Panc1 (cell line): ENCODE results near the gene PPP1CA. TPM values are rescaled to one million over a fixed set of nuclear protein-coding genes. Genes with fewer than 3 reads are reported as not detected.

Experiments
- ATAC-seq: fragments of 200-7000 bp; cut with Tn5 transposase; 2 replicates; pipeline ENCODE4 v1.9.1; 2020; ENCODE audit warnings: mild to moderate bottlenecking, moderate library complexity
- BruUV-seq: library from RNA; stranded (reverse); fragments of 400-500 nt; replicated peaks from 2 replicates; lab custom pipeline; 2021; lab: Mats Ljungman, UMichigan
- CTCF ChIA-PET: fragments of 300-600 bp; sonication (Branson Sonifier 250); formaldehyde crosslinking; loops from one replicate; lab custom pipeline; 2022; ENCODE audit warnings: antibody characterized with exemption; lab: Charles Lee
- POLR2A ChIA-PET: fragments of 300-600 bp; sonication (Branson Sonifier 250); formaldehyde crosslinking; loops from one replicate; lab custom pipeline; 2022; ENCODE audit warnings: antibody characterized with exemption; lab: Charles Lee
- DNase-seq: peaks from one replicate; pipeline ENCODE4 v3.0.0-alpha.2; 2010; ENCODE audit warnings: low read depth, low spot score
- H3K27ac ChIP-seq: 2 replicates; pipeline ENCODE4 v1.5.1; 2011; ENCODE audit warnings: mild to moderate bottlenecking, low read length, inconsistent platforms
- H3K27me3 ChIP-seq: fragments of 200-500 bp; sonication (Bioruptor generic); 2 replicates; pipeline ENCODE4 v1.6.0; 2014; ENCODE audit warnings: low read length, inconsistent platforms; ENCODE audit not compliant: control insufficient read depth, insufficient read depth
- H3K36me3 ChIP-seq: fragments of 200-500 bp; sonication (Bioruptor generic); 2 replicates; pipeline ENCODE4 v1.5.1; 2014; ENCODE audit warnings: inconsistent platforms, mild to moderate bottlenecking, low read length, moderate library complexity; ENCODE audit not compliant: control insufficient read depth, insufficient read depth
- H3K4me1 ChIP-seq: 2 replicates; pipeline ENCODE4 v1.5.1; 2011; ENCODE audit warnings: inconsistent platforms, mild to moderate bottlenecking, low read length, moderate library complexity; ENCODE audit not compliant: control insufficient read depth, insufficient read depth
- H3K4me3 ChIP-seq, 2 experiments: 2 replicates each; pipeline ENCODE4 v1.5.1; 2011 to 2012; ENCODE audit warnings: low read depth in 2 of 2, low read length in 2 of 2, mild to moderate bottlenecking in 2 of 2, inconsistent platforms in 1 of 2, moderate library complexity in 1 of 2
- H3K9me3 ChIP-seq: fragments of 200-500 bp; sonication (Bioruptor generic); 2 replicates; pipeline ENCODE4 v1.5.1; 2014; ENCODE audit warnings: low read depth, mild to moderate bottlenecking, inconsistent platforms, low read length, moderate library complexity; ENCODE audit not compliant: control insufficient read depth, insufficient read depth
- CTCF ChIP-seq: fragments of 450-650 bp; IDR thresholded peaks from 2 replicates; pipeline ENCODE4 v1.5.1; 2017; ENCODE audit warnings: mild to moderate bottlenecking
- POLR2AphosphoS5 ChIP-seq: IDR thresholded peaks from 2 replicates; pipeline ENCODE4 v1.6.1; 2012; ENCODE audit warnings: mild to moderate bottlenecking, low read depth, low read length, moderate library complexity
- SIN3A ChIP-seq: IDR thresholded peaks from 2 replicates; pipeline ENCODE4 v1.6.1; 2012; ENCODE audit warnings: low read depth, mild to moderate bottlenecking, low read length, moderate library complexity, borderline replicate concordance; ENCODE audit not compliant: insufficient read depth
- TCF7L2 ChIP-seq: IDR thresholded peaks from 2 replicates; pipeline ENCODE4 v1.6.1; 2011; ENCODE audit warnings: mild to moderate bottlenecking, low read depth, low read length, inconsistent platforms
- in situ Hi-C: cut with HindIII; loops from 2 replicates; pipeline ENCODE4 v1.10.0; 2016; ENCODE audit warnings: low sequenced_read_pairs, low pct_unique_long_range_greater_than_20kb
- intact Hi-C: fragments of 100-400 bp; cut with micrococcal nuclease; formaldehyde crosslinking; loops from one replicate; pipeline ENCODE4 v1.10.0; 2022; ENCODE audit not compliant: unreplicated experiment
- total RNA-seq: library from RNA; stranded (reverse); gene quantifications from one replicate; pipeline ENCODE4 v1.2.1, GENCODE V29; 2021; ENCODE audit not compliant: unreplicated experiment
- TF ChIP-seq, protein P1 (sequence below), 2 experiments: IDR thresholded peaks; 2 replicates each; pipeline ENCODE4 v1.6.1; 2011 to 2012; ENCODE audit warnings: low read depth in 2 of 2, control low read depth in 1 of 2, low read length in 1 of 2, mild to moderate bottlenecking in 1 of 2, moderate library complexity in 1 of 2; ENCODE audit not compliant: insufficient read depth in 1 of 2

PPP1CA gene
- total RNA-seq, 1 experiment from 2014 or later = 361 TPM

GRCh38 chr11:67353317-67354074 is 48.2 kb downstream of the PPP1CA start, which contains the start of gene POLD4:
Gene POLD4, minus strand, starts transcription at chr11:67353546. Its CDS starts 147 bp downstream, at chr11:67353399.
- no peak for TF ChIP-seq CTCF
- TF ChIP-seq TCF7L2 = no peak
- peak; percentile 74; the same call in 1 of the 2 replicates for TF ChIP-seq SIN3A
- peak; percentile 91 for TF ChIP-seq POLR2AphosphoS5
- TF ChIP-seq, protein P1, sequence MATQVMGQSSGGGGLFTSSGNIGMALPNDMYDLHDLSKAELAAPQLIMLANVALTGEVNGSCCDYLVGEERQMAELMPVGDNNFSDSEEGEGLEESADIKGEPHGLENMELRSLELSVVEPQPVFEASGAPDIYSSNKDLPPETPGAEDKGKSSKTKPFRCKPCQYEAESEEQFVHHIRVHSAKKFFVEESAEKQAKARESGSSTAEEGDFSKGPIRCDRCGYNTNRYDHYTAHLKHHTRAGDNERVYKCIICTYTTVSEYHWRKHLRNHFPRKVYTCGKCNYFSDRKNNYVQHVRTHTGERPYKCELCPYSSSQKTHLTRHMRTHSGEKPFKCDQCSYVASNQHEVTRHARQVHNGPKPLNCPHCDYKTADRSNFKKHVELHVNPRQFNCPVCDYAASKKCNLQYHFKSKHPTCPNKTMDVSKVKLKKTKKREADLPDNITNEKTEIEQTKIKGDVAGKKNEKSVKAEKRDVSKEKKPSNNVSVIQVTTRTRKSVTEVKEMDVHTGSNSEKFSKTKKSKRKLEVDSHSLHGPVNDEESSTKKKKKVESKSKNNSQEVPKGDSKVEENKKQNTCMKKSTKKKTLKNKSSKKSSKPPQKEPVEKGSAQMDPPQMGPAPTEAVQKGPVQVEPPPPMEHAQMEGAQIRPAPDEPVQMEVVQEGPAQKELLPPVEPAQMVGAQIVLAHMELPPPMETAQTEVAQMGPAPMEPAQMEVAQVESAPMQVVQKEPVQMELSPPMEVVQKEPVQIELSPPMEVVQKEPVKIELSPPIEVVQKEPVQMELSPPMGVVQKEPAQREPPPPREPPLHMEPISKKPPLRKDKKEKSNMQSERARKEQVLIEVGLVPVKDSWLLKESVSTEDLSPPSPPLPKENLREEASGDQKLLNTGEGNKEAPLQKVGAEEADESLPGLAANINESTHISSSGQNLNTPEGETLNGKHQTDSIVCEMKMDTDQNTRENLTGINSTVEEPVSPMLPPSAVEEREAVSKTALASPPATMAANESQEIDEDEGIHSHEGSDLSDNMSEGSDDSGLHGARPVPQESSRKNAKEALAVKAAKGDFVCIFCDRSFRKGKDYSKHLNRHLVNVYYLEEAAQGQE (IDR thresholded peaks at IDR 0.05; ENCODE audit: insufficient read depth in 1 of 2, low read depth in 2 of 2, low read length in 1 of 2) = 0 out of 4 replicates have a peak, but pooled peaks of 1 of the 2 experiments have one; percentile 29
- BruUV-seq = no TSS peak
- intact Hi-C loops = no loop called here
- H3K27ac ChIP-seq = peak within 1 kb of the TSS; percentile 94
- H3K9me3 ChIP-seq = no peaks in the 10 kb centered on the region
- ChIA-PET CTCF (interaction anchor here (0.5 to 7.9 kb wide), 5 partner anchors 16 to 220 kb away, joined by 3 to 207 read pairs (median 5); no protein-coding TSS in a partner anchor), POLR2A (interaction anchor here (0.5 to 2.3 kb wide), 6 partner anchors 21 to 283 kb away, joined by 3 to 32 read pairs (median 4); no protein-coding TSS in a partner anchor)
- H3K4me3 ChIP-seq = peak within 1 kb of the TSS; percentile 67 to 74
- ATAC-seq (peak; percentile 87), DNase-seq (no peak)
- no peaks in the 10 kb centered on the region for H3K27me3 ChIP-seq
- in situ Hi-C loops = no loop called here
- peaks cover 63% of the 10 kb centered on the region for H3K4me1 ChIP-seq
- H3K36me3 ChIP-seq = no peaks in the 10 kb centered on the region

DNA sequence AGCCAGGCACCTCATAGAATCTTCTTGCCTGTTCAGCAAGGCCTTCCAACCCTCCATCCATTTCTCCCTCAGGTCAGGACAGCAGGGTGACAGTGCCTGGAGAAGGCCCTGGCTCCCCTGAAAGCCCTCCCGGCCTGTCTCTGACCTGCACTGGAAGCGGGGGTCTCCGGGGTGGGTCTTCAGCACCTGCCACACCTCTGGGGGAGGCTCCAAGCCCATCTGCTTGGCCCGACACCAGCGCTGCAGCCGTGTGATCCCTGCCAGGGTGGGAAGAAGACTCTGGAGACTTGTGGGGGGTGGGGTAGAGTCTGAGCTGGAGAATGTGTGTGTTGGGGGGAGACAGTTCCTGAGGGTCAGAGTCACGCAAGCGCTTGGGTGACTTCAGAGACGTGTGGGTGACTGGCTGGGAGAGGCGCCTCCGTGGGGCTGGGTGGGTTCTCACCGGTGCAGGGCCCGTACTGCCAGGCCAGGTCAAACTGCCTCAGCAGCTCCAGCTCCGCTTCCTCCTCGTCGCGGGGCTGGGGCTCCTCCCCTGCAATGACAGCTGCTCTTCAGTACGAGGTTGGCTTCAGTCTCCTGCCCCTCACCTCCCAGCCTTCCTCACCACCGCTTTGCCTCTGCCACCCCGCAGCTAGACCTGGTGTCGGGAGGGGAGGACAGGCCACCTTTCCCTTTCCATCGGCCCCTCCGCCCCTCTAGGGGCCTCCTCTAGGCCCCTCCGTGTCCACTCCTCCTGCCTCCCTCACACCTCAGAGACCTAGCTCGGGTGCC is 48.9 kb downstream of the PPP1CA start:
- CTCF ChIA-PET = interaction anchor here (0.6 to 7.9 kb wide), 5 partner anchors 17 to 86 kb away, joined by 3 to 207 read pairs (median 6); partner anchors contain the start of genes CLCF1 and GRK2
- H3K4me1 ChIP-seq = peaks cover 56% of the 10 kb centered on the region
- peak overlapping the region; percentile 94 for H3K27ac ChIP-seq
- H3K27me3 ChIP-seq = no peaks in the 10 kb centered on the region
- BruUV-seq = TSS peak; percentile 95
- H3K9me3 ChIP-seq = no peaks in the 10 kb centered on the region
- intact Hi-C loops = no loop called here
- TF ChIP-seq, protein P1 (IDR thresholded peaks at IDR 0.05; ENCODE audit: insufficient read depth in 1 of 2, low read depth in 2 of 2, low read length in 1 of 2) = no peak
- 0 out of 2 replicates have a peak, but pooled peaks have one; percentile 40 for TF ChIP-seq SIN3A
- TF ChIP-seq POLR2AphosphoS5 = 0 out of 2 replicates have a peak, but pooled peaks have one; percentile 20
- no peak for TF ChIP-seq TCF7L2
- ATAC-seq (peak; percentile 2), DNase-seq (no peak)
- in situ Hi-C loops = no loop called here
- POLR2A ChIA-PET = interaction anchor here (0.5 to 2.3 kb wide), 6 partner anchors 22 to 283 kb away, joined by 3 to 32 read pairs (median 6); no protein-coding TSS in a partner anchor
- peak overlapping the region; percentile 67 to 74 for H3K4me3 ChIP-seq
- no peaks in the 10 kb centered on the region for H3K36me3 ChIP-seq
